H1 (cell line): ENCODE data around the gene PRLH. TPM values are rescaled to one million over a fixed set of nuclear protein-coding genes. Genes with fewer than 3 reads are reported as not detected.

ENCODE experiments used
- KDM5A ChIP-seq: fragments of 200-600 bp; IDR thresholded peaks from 2 replicates; pipeline ENCODE4 v1.7.1; 2012; ENCODE audit warnings: mild to moderate bottlenecking, low read length, inconsistent platforms, mixed read lengths
- PHF8 ChIP-seq: fragments of 200-600 bp; sonication (generic); conservative IDR thresholded peaks from 2 replicates; pipeline ENCODE4 v1.7.1; 2012; ENCODE audit warnings: low read depth, mild to moderate bottlenecking, inconsistent platforms, low read length, moderate library complexity
- RNF2 ChIP-seq: fragments of 200-900, 300-1000 bp; sonication (generic); IDR thresholded peaks from 2 replicates; pipeline ENCODE4 v1.7.1; 2016; ENCODE audit warnings: borderline replicate concordance, low read depth, mild to moderate bottlenecking, antibody characterized with exemption, low read length; ENCODE audit not compliant: poor library complexity, severe bottlenecking; ENCODE audit errors: missing control alignments
- SP1 ChIP-seq: IDR thresholded peaks from 2 replicates; pipeline ENCODE4 v1.6.1; 2011; ENCODE audit warnings: low read depth, low read length
- polyA plus RNA-seq, 7 experiments: library from polyadenylated mRNA; depleted of rRNA in 3 of 7; stranded (reverse) in 5 of 7; unstranded in 2 of 7; fragments of >200 nt in 5 of 7; fragments of 200-250 nt in 2 of 7; gene quantifications; 1 replicate in 5 of 7; 2 replicates in 1 of 7; 4 replicates in 1 of 7; pipeline versions ENCODE4 v1.2.1 to v1.2.3, GENCODE V29; 2011 to 2013; ENCODE audit warnings: missing spikeins in 2 of 7, mixed read lengths in 2 of 7
- total RNA-seq: library from RNA; stranded (reverse); fragmentation: NEBNext Ultra II Directional; extraction: Animal tissue kit (Norgen Biotek cat#: 25700); gene quantifications from 2 replicates; pipeline ENCODE4 v1.2.1, GENCODE V29; 2021
- TF ChIP-seq, protein P1 (sequence below): IDR thresholded peaks from 2 replicates; pipeline ENCODE4 v1.6.1; 2012; ENCODE audit warnings: inconsistent platforms

PRLH gene
- total and polyA plus RNA-seq, 2 of the 8 experiments (the other 6 are each of a cell fraction or from before 2014, with no cell fraction given) = not detected

DNA sequence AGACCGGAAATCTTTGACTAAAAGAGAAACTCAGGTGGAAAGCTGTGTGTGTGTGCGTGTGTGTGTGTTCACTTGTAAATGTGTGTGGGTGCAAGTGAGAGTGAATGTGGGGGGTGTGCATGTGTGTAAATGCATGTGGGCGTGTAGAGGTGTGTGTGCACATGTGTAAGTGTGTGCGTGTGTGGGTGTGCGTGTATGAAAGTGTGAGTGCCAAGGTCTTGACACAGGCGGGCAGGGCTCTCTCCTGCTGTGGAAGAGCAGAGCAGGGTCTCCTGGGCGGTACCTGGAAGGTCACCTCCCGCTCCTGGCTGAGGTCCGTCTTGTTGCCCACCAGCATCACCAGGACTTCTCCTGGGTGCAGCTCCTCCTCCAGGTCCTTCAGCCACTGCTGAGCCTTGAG lies 10.6 kb downstream of the PRLH start (continued):
- no peak for TF ChIP-seq RNF2
- TF ChIP-seq KDM5A = no peak
- TF ChIP-seq PHF8 = no peak
- TF ChIP-seq SP1 = no peak
- TF ChIP-seq, protein P1, sequence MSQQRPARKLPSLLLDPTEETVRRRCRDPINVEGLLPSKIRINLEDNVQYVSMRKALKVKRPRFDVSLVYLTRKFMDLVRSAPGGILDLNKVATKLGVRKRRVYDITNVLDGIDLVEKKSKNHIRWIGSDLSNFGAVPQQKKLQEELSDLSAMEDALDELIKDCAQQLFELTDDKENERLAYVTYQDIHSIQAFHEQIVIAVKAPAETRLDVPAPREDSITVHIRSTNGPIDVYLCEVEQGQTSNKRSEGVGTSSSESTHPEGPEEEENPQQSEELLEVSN = no peak
